BE2C (cell line): ENCODE measurements around the gene DENND6A.

Experiments used
- DNase-seq: peaks from one replicate; pipeline ENCODE4 v3.0.0-alpha.2; 2020
- H3K27me3 ChIP-seq: fragments of 250-450 bp; sonication (Bioruptor Pico); 2 replicates; pipeline ENCODE4 v1.5.1; 2020; ENCODE audit warnings: mild to moderate bottlenecking
- H3K36me3 ChIP-seq: fragments of 250-450 bp; sonication (Bioruptor Pico); 2 replicates; pipeline ENCODE4 v1.5.1; 2020; ENCODE audit warnings: mild to moderate bottlenecking
- H3K4me1 ChIP-seq: fragments of 250-450 bp; sonication (Bioruptor Pico); 2 replicates; pipeline ENCODE4 v1.5.1; 2020
- H3K4me3 ChIP-seq: 2 replicates; pipeline ENCODE4 v1.5.1; 2011; ENCODE audit warnings: low read depth, low read length
- H3K9me3 ChIP-seq: fragments of 250-450 bp; sonication (Bioruptor Pico); 2 replicates; pipeline ENCODE4 v1.5.1; 2020
- CTCF ChIP-seq: IDR thresholded peaks from 2 replicates; pipeline ENCODE4 v1.5.1; 2012; ENCODE audit warnings: mild to moderate bottlenecking, low read depth, low read length

Gene DENND6A

GRCh38 chr3:57689367-57690053 lies 3.4 kb downstream of the DENND6A start:
- TF ChIP-seq CTCF, result no peak
- Histone ChIP-seq H3K4me1 (no peaks in the 10 kb centered on the region), H3K4me3 (no peak overlapping the region), H3K9me3 (no peaks in the 10 kb centered on the region), H3K36me3 (no peaks in the 10 kb centered on the region), H3K27me3 (no peaks in the 10 kb centered on the region)
- no peak for DNase-seq

- Histone ChIP-seq H3K4me3 (no peak overlapping the region), H3K36me3 (no peaks in the 10 kb centered on the region), H3K4me1 (no peaks in the 10 kb centered on the region), H3K27me3 (no peaks in the 10 kb centered on the region), H3K9me3 (no peaks in the 10 kb centered on the region)
- no peak for DNase-seq
- TF ChIP-seq CTCF, result no peak
Observed at GRCh38 chr3:57688291-57688690, 4.6 kb downstream of the DENND6A start.

- no peak for DNase-seq
- no peaks in the 10 kb centered on the region for H3K9me3 ChIP-seq
- H3K4me1 ChIP-seq, result no peaks in the 10 kb centered on the region
- H3K27me3 ChIP-seq, result no peaks in the 10 kb centered on the region
- H3K36me3 ChIP-seq, result no peaks in the 10 kb centered on the region
- no peak for TF ChIP-seq CTCF
- H3K4me3 ChIP-seq, result no peak overlapping the region
Observed at GRCh38 chr3:57683286-57683685, 9.6 kb downstream of the DENND6A start.

- H3K4me1 ChIP-seq, result no peaks in the 10 kb centered on the region
- no peak for DNase-seq
Observed at GRCh38 chr3:57682284-57682683, 10.6 kb downstream of the DENND6A start.

GRCh38 chr3:57681691-57682090 lies 11.2 kb downstream of the DENND6A start:
- Histone ChIP-seq H3K27me3 (no peaks in the 10 kb centered on the region), H3K4me1 (no peaks in the 10 kb centered on the region), H3K4me3 (no peak overlapping the region), H3K36me3 (no peaks in the 10 kb centered on the region), H3K9me3 (no peaks in the 10 kb centered on the region)
- TF ChIP-seq CTCF, result no peak
- no peak for DNase-seq

More at GRCh38 chr3:57682284-57682683, 10.6 kb downstream of the DENND6A start:
- Histone ChIP-seq H3K27me3 (no peaks in the 10 kb centered on the region), H3K9me3 (no peaks in the 10 kb centered on the region), H3K4me3 (no peak overlapping the region), H3K36me3 (no peaks in the 10 kb centered on the region)
- no peak for TF ChIP-seq CTCF

- TF ChIP-seq CTCF, result no peak
- Histone ChIP-seq H3K9me3 (no peaks in the 10 kb centered on the region), H3K36me3 (no peaks in the 10 kb centered on the region), H3K4me1 (no peaks in the 10 kb centered on the region), H3K27me3 (no peaks in the 10 kb centered on the region), H3K4me3 (no peak overlapping the region)
- DNase-seq, result no peak
Observed at GRCh38 chr3:57680046-57680445, 12.8 kb downstream of the DENND6A start.
